ENCODE results near the gene RPS19BP1.
A peak's percentile ranks its signal among the peaks of the same experiment; 100 is the strongest.

RPS19BP1 gene

DNA sequence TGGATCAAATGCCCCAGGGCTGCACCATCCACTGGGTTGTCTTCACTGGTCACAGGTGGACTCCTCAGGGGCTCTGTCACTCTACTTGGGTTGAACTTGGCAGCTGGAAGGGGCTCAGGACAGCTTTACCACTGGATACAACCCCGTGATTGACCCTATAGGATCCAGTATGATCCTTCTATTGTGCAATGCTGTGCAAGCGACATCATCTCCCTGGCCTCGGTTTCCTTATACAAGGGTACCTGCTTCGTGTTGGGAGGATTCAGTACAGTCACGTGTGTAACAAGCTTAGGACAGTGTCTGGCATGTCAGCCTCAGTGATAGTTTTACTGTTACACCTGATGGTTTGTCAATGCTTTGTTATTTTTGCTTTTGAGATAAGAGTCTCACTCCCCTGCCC, 51.0 kb downstream of the RPS19BP1 start:
- Histone ChIP-seq H3K4me3 (ENCODE audit: insufficient read depth in 1 of 2, low read depth in 1 of 2, low read length in 2 of 2) (no peak overlapping the region), H3K27ac (ENCODE audit: low read length, poor library complexity, severe bottlenecking) (no peak overlapping the region), H2BK5ac (ENCODE audit: low read depth, low read length, poor library complexity, severe bottlenecking) (no peak overlapping the region), H2BK12ac (ENCODE audit: low read length in 2 of 2) (no peak overlapping the region), H2AFZ (ENCODE audit: low read depth, low read length) (no peak overlapping the region), H3K36me3 (ENCODE audit: control insufficient read depth in 1 of 2, insufficient read depth in 2 of 2, low read depth in 1 of 2, low read length in 2 of 2) (no peaks in the 10 kb centered on the region), H2BK120ac (ENCODE audit: low read depth, low read length) (no peak overlapping the region), H3K9ac (ENCODE audit: low read length) (no peak overlapping the region), H3K79me1 (replicated peaks; ENCODE audit: low read length, poor library complexity, severe bottlenecking) (no peaks in the 10 kb centered on the region), H3K18ac (ENCODE audit: low read depth in 1 of 2, low read length in 2 of 2) (no peak overlapping the region), H4K8ac (ENCODE audit: low read length) (no peak overlapping the region), H2BK15ac (ENCODE audit: low read depth, poor library complexity, severe bottlenecking) (no peak overlapping the region), H3K4me1 (ENCODE audit: control insufficient read depth, insufficient read depth, low read depth, low read length) (peaks cover 3% of the 10 kb centered on the region), H3K4me2 (ENCODE audit: low read length, poor library complexity, severe bottlenecking) (no peak overlapping the region), H3K23ac (ENCODE audit: low read length in 2 of 2) (no peak overlapping the region), H3K4ac (ENCODE audit: low read depth in 1 of 2, low read length in 2 of 2) (no peak overlapping the region), H4K91ac (ENCODE audit: low read length) (no peak overlapping the region), H2AK5ac (ENCODE audit: low read length, severe bottlenecking) (no peak overlapping the region), H3K9me3 (ENCODE audit: control insufficient read depth, low read length) (no peaks in the 10 kb centered on the region), H3K27me3 (ENCODE audit: control insufficient read depth in 1 of 2, insufficient read depth in 1 of 2, low read length in 2 of 2) (peaks cover 11 to 47% of the 10 kb centered on the region in 2 experiments), H3K14ac (ENCODE audit: low read length in 2 of 2) (no peak overlapping the region)
- 80% methylated on average over 5 of the region's 5 CpGs for WGBS
- no peak for DNase-seq

DNA sequence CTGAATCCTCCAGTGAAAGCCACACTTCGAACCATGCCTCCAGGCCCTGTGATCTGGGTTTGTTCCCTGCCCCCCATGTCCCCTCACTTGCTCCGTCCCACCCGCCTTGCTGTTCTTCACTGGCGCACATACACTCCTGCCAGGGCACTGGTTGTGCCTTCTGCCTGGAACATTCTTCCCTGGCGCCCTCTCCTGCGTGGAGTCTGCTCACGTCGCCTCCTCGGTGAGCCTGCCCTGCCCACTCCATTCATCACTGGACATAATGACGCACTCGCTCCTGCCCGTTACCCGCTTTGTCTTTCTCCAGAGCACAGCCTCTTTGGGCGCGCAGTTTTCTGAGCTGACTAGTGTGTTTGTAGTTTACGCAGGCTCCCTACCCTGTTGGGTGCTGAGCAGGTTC, 51.5 kb downstream of the RPS19BP1 start:
- 92% methylated on average over 16 of the region's 16 CpGs for WGBS

DNA sequence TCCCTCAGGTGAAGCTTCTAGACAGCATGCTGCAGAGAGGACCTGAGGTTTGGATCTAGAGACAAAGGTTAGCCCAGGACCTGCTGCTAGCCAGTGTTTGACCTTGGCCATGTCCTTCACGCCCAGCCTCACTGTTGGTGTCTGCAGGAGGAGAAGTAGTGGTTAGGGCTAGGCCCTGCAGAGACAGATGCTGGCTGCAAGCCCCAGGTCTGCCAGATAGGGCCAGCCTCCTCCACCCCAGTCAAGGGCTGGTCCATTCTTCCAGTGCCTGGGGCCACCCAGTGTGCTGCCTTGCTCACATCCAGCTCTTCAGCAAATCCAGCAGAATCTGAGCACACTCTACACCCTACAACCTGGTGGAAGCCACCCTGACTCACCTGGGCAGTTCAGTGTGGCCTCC, 52.0 kb downstream of the RPS19BP1 start:
- Histone ChIP-seq H4K91ac (ENCODE audit: low read length) (no peak overlapping the region), H4K8ac (ENCODE audit: low read length) (no peak overlapping the region), H3K4ac (ENCODE audit: low read depth in 1 of 2, low read length in 2 of 2) (no peak overlapping the region), H3K36me3 (ENCODE audit: control insufficient read depth in 1 of 2, insufficient read depth in 2 of 2, low read depth in 1 of 2, low read length in 2 of 2) (no peaks in the 10 kb centered on the region), H2BK15ac (ENCODE audit: low read depth, poor library complexity, severe bottlenecking) (no peak overlapping the region), H3K23ac (ENCODE audit: low read length in 2 of 2) (no peak overlapping the region), H3K27ac (ENCODE audit: low read length, poor library complexity, severe bottlenecking) (no peak overlapping the region), H2BK5ac (ENCODE audit: low read depth, low read length, poor library complexity, severe bottlenecking) (no peak overlapping the region), H3K4me3 (ENCODE audit: insufficient read depth in 1 of 2, low read depth in 1 of 2, low read length in 2 of 2) (no peak overlapping the region), H2AK5ac (ENCODE audit: low read length, severe bottlenecking) (no peak overlapping the region), H2BK120ac (ENCODE audit: low read depth, low read length) (no peak overlapping the region), H3K18ac (ENCODE audit: low read depth in 1 of 2, low read length in 2 of 2) (no peak overlapping the region), H3K27me3 (ENCODE audit: control insufficient read depth in 1 of 2, insufficient read depth in 1 of 2, low read length in 2 of 2) (peaks cover 11 to 54% of the 10 kb centered on the region in 2 experiments), H2BK12ac (ENCODE audit: low read length in 2 of 2) (no peak overlapping the region), H3K9ac (ENCODE audit: low read length) (no peak overlapping the region), H3K4me2 (ENCODE audit: low read length, poor library complexity, severe bottlenecking) (no peak overlapping the region), H3K9me3 (ENCODE audit: control insufficient read depth, low read length) (no peaks in the 10 kb centered on the region), H3K14ac (ENCODE audit: low read length in 2 of 2) (no peak overlapping the region), H2AFZ (ENCODE audit: low read depth, low read length) (no peak overlapping the region), H3K4me1 (ENCODE audit: control insufficient read depth, insufficient read depth, low read depth, low read length) (peaks cover 3% of the 10 kb centered on the region), H3K79me1 (replicated peaks; ENCODE audit: low read length, poor library complexity, severe bottlenecking) (no peaks in the 10 kb centered on the region)
- DNase-seq = no peak
- WGBS = 80% methylated on average over 1 of the region's 1 CpG

More for the DNA sequence above, 51.5 kb downstream of the RPS19BP1 start:
- DNase-seq = no peak
- no peak overlapping the region for H3K27ac ChIP-seq (ENCODE audit: low read length, poor library complexity, severe bottlenecking)
- H2BK120ac ChIP-seq (ENCODE audit: low read depth, low read length) = no peak overlapping the region
- no peak overlapping the region for H3K9ac ChIP-seq (ENCODE audit: low read length)
- peak overlapping the region; percentile 43 for H4K91ac ChIP-seq (ENCODE audit: low read length)
- H2BK15ac ChIP-seq (ENCODE audit: low read depth, poor library complexity, severe bottlenecking) = no peak overlapping the region
- no peak overlapping the region for H3K23ac ChIP-seq (ENCODE audit: low read length in 2 of 2)
- peaks cover 11 to 53% of the 10 kb centered on the region in 2 experiments for H3K27me3 ChIP-seq (ENCODE audit: control insufficient read depth in 1 of 2, insufficient read depth in 1 of 2, low read length in 2 of 2)
- H3K18ac ChIP-seq (ENCODE audit: low read depth in 1 of 2, low read length in 2 of 2) = no peak overlapping the region
- H3K14ac ChIP-seq (ENCODE audit: low read length in 2 of 2) = no peak overlapping the region
- H3K36me3 ChIP-seq (ENCODE audit: control insufficient read depth in 1 of 2, insufficient read depth in 2 of 2, low read depth in 1 of 2, low read length in 2 of 2) = no peaks in the 10 kb centered on the region
- H3K79me1 ChIP-seq (replicated peaks; ENCODE audit: low read length, poor library complexity, severe bottlenecking) = no peaks in the 10 kb centered on the region
- no peak overlapping the region for H3K4me2 ChIP-seq (ENCODE audit: low read length, poor library complexity, severe bottlenecking)
- no peak overlapping the region for H2AK5ac ChIP-seq (ENCODE audit: low read length, severe bottlenecking)
- H2BK5ac ChIP-seq (ENCODE audit: low read depth, low read length, poor library complexity, severe bottlenecking) = no peak overlapping the region
- H3K4ac ChIP-seq (ENCODE audit: low read depth in 1 of 2, low read length in 2 of 2) = no peak overlapping the region
- H2BK12ac ChIP-seq (ENCODE audit: low read length in 2 of 2) = no peak overlapping the region
- H3K4me1 ChIP-seq (ENCODE audit: control insufficient read depth, insufficient read depth, low read depth, low read length) = peaks cover 3% of the 10 kb centered on the region
- no peaks in the 10 kb centered on the region for H3K9me3 ChIP-seq (ENCODE audit: control insufficient read depth, low read length)
- H4K8ac ChIP-seq (ENCODE audit: low read length) = no peak overlapping the region
- no peak overlapping the region for H2AFZ ChIP-seq (ENCODE audit: low read depth, low read length)
- H3K4me3 ChIP-seq (ENCODE audit: insufficient read depth in 1 of 2, low read depth in 1 of 2, low read length in 2 of 2) = no peak overlapping the region

DNA sequence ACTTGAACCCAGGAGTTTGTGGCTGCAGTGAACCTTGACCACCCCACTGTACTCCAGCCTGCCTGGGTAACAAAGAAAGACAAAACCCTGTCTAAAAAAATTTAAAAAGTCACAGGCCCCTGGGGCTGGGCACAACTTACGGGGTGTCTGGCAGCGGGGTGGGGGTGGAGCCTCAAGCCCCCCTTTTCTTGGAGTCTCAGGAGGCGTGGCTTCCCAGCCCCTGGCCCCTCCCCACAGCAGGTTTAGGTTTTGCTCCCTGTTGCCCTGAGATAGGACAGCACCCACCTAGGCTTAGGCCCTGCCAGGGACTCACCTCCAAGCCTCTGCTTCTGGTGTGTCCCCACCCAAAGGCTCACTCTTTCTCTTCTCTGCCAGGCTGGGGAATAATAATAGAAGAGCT, 53.3 kb downstream of the RPS19BP1 start:
- H3K14ac ChIP-seq (ENCODE audit: low read length in 2 of 2) = no peak overlapping the region
- no peaks in the 10 kb centered on the region for H3K79me1 ChIP-seq (replicated peaks; ENCODE audit: low read length, poor library complexity, severe bottlenecking)
- H3K18ac ChIP-seq (ENCODE audit: low read depth in 1 of 2, low read length in 2 of 2) = no peak overlapping the region
- H3K36me3 ChIP-seq (ENCODE audit: control insufficient read depth in 1 of 2, insufficient read depth in 2 of 2, low read depth in 1 of 2, low read length in 2 of 2) = no peaks in the 10 kb centered on the region
- H2BK5ac ChIP-seq (ENCODE audit: low read depth, low read length, poor library complexity, severe bottlenecking) = no peak overlapping the region
- peaks cover 11 to 64% of the 10 kb centered on the region in 2 experiments for H3K27me3 ChIP-seq (ENCODE audit: control insufficient read depth in 1 of 2, insufficient read depth in 1 of 2, low read length in 2 of 2)
- no peak overlapping the region for H3K4ac ChIP-seq (ENCODE audit: low read depth in 1 of 2, low read length in 2 of 2)
- no peak for DNase-seq
- H3K27ac ChIP-seq (ENCODE audit: low read length, poor library complexity, severe bottlenecking) = no peak overlapping the region
- no peak overlapping the region for H3K4me3 ChIP-seq (ENCODE audit: insufficient read depth in 1 of 2, low read depth in 1 of 2, low read length in 2 of 2)
- no peak overlapping the region for H2AFZ ChIP-seq (ENCODE audit: low read depth, low read length)
- no peaks in the 10 kb centered on the region for H3K9me3 ChIP-seq (ENCODE audit: control insufficient read depth, low read length)
- no peak overlapping the region for H2BK120ac ChIP-seq (ENCODE audit: low read depth, low read length)
- H2BK15ac ChIP-seq (ENCODE audit: low read depth, poor library complexity, severe bottlenecking) = no peak overlapping the region
- no peak overlapping the region for H2BK12ac ChIP-seq (ENCODE audit: low read length in 2 of 2)
- no peak overlapping the region for H3K9ac ChIP-seq (ENCODE audit: low read length)
- H2AK5ac ChIP-seq (ENCODE audit: low read length, severe bottlenecking) = no peak overlapping the region
- no peak overlapping the region for H4K8ac ChIP-seq (ENCODE audit: low read length)
- H3K23ac ChIP-seq (ENCODE audit: low read length in 2 of 2) = no peak overlapping the region
- H3K4me1 ChIP-seq (ENCODE audit: control insufficient read depth, insufficient read depth, low read depth, low read length) = peaks cover 8% of the 10 kb centered on the region
- WGBS = 57% methylated on average over 3 of the region's 3 CpGs
- H4K91ac ChIP-seq (ENCODE audit: low read length) = no peak overlapping the region
- no peak overlapping the region for H3K4me2 ChIP-seq (ENCODE audit: low read length, poor library complexity, severe bottlenecking)

All from mesenchymal stem cell (in vitro differentiated cells and primary cell).